ENCODE data around the gene ATP6V1G1.

GRCh38 chr9:114587345-114588202, at the start of gene ATP6V1G1:
- TF ChIP-seq CTCF (IDR thresholded peaks at IDR 0.05; ENCODE audit: low read length) (no peak), EZH2 (optimal IDR thresholded peaks at IDR 0.05; ENCODE audit: low read depth, low read length) (no peak)

Data from MM.1S (cell line).